OCI-LY3 (cell line): Measurements from ENCODE around the gene LRRC57.
"Not testable (repeated sequence)": the region's sequence is repeated elsewhere in the genome, so short reads cannot be mapped to it uniquely, and the experiment has no call there.

Experiments
- H2AFZ ChIP-seq: fragments of 200-600, 300-600 bp; shearing (Covaris generic); 2 replicates; pipeline ENCODE4 v1.6.0; 2014; ENCODE audit warnings: antibody characterized with exemption, low read depth, low read length
- H3K27ac ChIP-seq: fragments of 200-600, 300-600 bp; sonication (generic); 2 replicates; pipeline ENCODE4 v1.5.1; 2014; ENCODE audit warnings: mild to moderate bottlenecking, low read length, moderate library complexity, mixed read lengths
- H3K27me3 ChIP-seq: fragments of 200-600, 300-600 bp; sonication (generic); 2 replicates; pipeline ENCODE4 v1.6.1; 2014; ENCODE audit warnings: low read depth, low read length, mixed read lengths
- H3K36me3 ChIP-seq: fragments of 200-600, 300-600 bp; sonication (generic); replicated peaks from 2 replicates; pipeline ENCODE3; 2014; ENCODE audit warnings: low read depth, low read length, mixed read lengths
- H3K4me1 ChIP-seq: fragments of 300-600, 200-600 bp; sonication (generic); 2 replicates; pipeline ENCODE4 v1.6.1; 2014; ENCODE audit warnings: low read length, mixed read lengths
- H3K4me2 ChIP-seq: fragments of 200-600, 300-600 bp; sonication (generic); 2 replicates; pipeline ENCODE4 v1.6.1; 2014; ENCODE audit warnings: low read length, mixed read lengths
- H3K4me3 ChIP-seq: fragments of 300-600, 200-600 bp; sonication (generic); 2 replicates; pipeline ENCODE4 v1.5.1; 2014; ENCODE audit warnings: antibody characterized with exemption, mild to moderate bottlenecking, low read length, moderate library complexity
- H3K79me2 ChIP-seq: fragments of 300-600, 200-600 bp; shearing (Covaris generic); 2 replicates; pipeline ENCODE4 v1.6.1; 2014; ENCODE audit warnings: mild to moderate bottlenecking, low read length, mixed read lengths
- H3K9ac ChIP-seq: fragments of 300-600, 200-600 bp; shearing (Covaris generic); 2 replicates; pipeline ENCODE4 v1.6.0; 2014; ENCODE audit warnings: mild to moderate bottlenecking, low read length, moderate library complexity
- H3K9me3 ChIP-seq: fragments of 200-600, 300-600 bp; shearing (Covaris generic); 2 replicates; pipeline ENCODE4 v1.6.1; 2014; ENCODE audit warnings: low read length, mixed read lengths; ENCODE audit not compliant: insufficient read depth
- H4K20me1 ChIP-seq: fragments of 200-600, 300-600 bp; sonication (generic); 2 replicates; pipeline ENCODE4 v1.6.1; 2016; ENCODE audit warnings: low read length, mixed read lengths; ENCODE audit not compliant: insufficient read depth
- EZH2phosphoT487 ChIP-seq: fragments of 200-600 bp; shearing (Covaris generic); IDR thresholded peaks from 2 replicates; pipeline ENCODE4 v1.6.1; 2018; ENCODE audit warnings: antibody characterized with exemption, mixed run types, low read depth
- TF ChIP-seq, protein P1 (sequence below): fragments of 200-600, 300-600 bp; sonication (generic); IDR thresholded peaks from 2 replicates; pipeline ENCODE4 v1.5.1; 2014; ENCODE audit warnings: antibody characterized with exemption, low read length, low read depth

The LRRC57 gene

GRCh38 chr15:42575188-42576039, 26.8 kb upstream of the LRRC57 start, which contains the start of gene STARD9:
Gene STARD9, plus strand, starts transcription at chr15:42575606. Its CDS starts 110 bp downstream, at chr15:42575716.
- Histone ChIP-seq H3K4me3 (peak within 1 kb of the TSS; percentile 77), H3K27ac (no peak within 1 kb of the TSS), H3K4me2 (peak within 1 kb of the TSS; percentile 83), H4K20me1 (no peaks in the 10 kb centered on the region), H3K9me3 (no peaks in the 10 kb centered on the region), H3K4me1 (peaks cover 7% of the 10 kb centered on the region; the same call in 1 of the 2 replicates), H3K27me3 (peaks cover 14% of the 10 kb centered on the region; the same call in 1 of the 2 replicates), H3K9ac (peak within 1 kb of the TSS; percentile 47), H3K79me2 (0 out of 2 replicates have a peak, but pooled peaks cover 3% of the 10 kb centered on the region), H2AFZ (peak within 1 kb of the TSS; percentile 80), H3K36me3 (no peaks in the 10 kb centered on the region)
- TF ChIP-seq, protein P1, sequence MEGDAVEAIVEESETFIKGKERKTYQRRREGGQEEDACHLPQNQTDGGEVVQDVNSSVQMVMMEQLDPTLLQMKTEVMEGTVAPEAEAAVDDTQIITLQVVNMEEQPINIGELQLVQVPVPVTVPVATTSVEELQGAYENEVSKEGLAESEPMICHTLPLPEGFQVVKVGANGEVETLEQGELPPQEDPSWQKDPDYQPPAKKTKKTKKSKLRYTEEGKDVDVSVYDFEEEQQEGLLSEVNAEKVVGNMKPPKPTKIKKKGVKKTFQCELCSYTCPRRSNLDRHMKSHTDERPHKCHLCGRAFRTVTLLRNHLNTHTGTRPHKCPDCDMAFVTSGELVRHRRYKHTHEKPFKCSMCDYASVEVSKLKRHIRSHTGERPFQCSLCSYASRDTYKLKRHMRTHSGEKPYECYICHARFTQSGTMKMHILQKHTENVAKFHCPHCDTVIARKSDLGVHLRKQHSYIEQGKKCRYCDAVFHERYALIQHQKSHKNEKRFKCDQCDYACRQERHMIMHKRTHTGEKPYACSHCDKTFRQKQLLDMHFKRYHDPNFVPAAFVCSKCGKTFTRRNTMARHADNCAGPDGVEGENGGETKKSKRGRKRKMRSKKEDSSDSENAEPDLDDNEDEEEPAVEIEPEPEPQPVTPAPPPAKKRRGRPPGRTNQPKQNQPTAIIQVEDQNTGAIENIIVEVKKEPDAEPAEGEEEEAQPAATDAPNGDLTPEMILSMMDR: no peak
- TF ChIP-seq EZH2phosphoT487: no peak

- H3K4me2 ChIP-seq: no peak overlapping the region
- no peak overlapping the region for H3K27ac ChIP-seq
Measured at GRCh38 chr15:42558739-42559138, 10.1 kb upstream of the LRRC57 start.

GRCh38 chr15:42556550-42557207, 8.1 kb upstream of the LRRC57 start:
- H3K9ac ChIP-seq, H4K20me1 ChIP-seq, H3K4me2 ChIP-seq, H3K4me3 ChIP-seq, H2AFZ ChIP-seq, H3K9me3 ChIP-seq, H3K4me1 ChIP-seq, H3K27me3 ChIP-seq, H3K27ac ChIP-seq: not testable (repeated sequence)
- Histone ChIP-seq H3K79me2 (peaks cover 57% of the 10 kb centered on the region), H3K36me3 (peaks cover 20% of the 10 kb centered on the region)

More at GRCh38 chr15:42558739-42559138, 10.1 kb upstream of the LRRC57 start:
- H3K27me3 ChIP-seq: no peaks in the 10 kb centered on the region
- H3K4me1 ChIP-seq: no peaks in the 10 kb centered on the region
- no peaks in the 10 kb centered on the region for H3K9me3 ChIP-seq
- H3K79me2 ChIP-seq: peaks cover 37% of the 10 kb centered on the region
- no peak overlapping the region for H2AFZ ChIP-seq
- peaks cover 24% of the 10 kb centered on the region for H3K36me3 ChIP-seq
- no peak overlapping the region for H3K4me3 ChIP-seq
- TF ChIP-seq EZH2phosphoT487: no peak
- TF ChIP-seq, protein P1: no peak
- H3K9ac ChIP-seq: no peak overlapping the region
- H4K20me1 ChIP-seq: no peaks in the 10 kb centered on the region

GRCh38 chr15:42553554-42553953, 5.0 kb upstream of the LRRC57 start:
- no peak overlapping the region for H3K27ac ChIP-seq
- peaks cover 14% of the 10 kb centered on the region for H3K4me1 ChIP-seq
- peaks cover 83% of the 10 kb centered on the region for H3K79me2 ChIP-seq
- H3K9ac ChIP-seq: no peak overlapping the region
- no peak overlapping the region for H2AFZ ChIP-seq
- no peak for TF ChIP-seq EZH2phosphoT487
- TF ChIP-seq, protein P1: no peak
- H4K20me1 ChIP-seq: no peaks in the 10 kb centered on the region; the same call in 1 of the 2 replicates
- no peaks in the 10 kb centered on the region for H3K27me3 ChIP-seq
- H3K9me3 ChIP-seq: no peaks in the 10 kb centered on the region
- H3K4me2 ChIP-seq: no peak overlapping the region
- H3K36me3 ChIP-seq: no peaks in the 10 kb centered on the region
- H3K4me3 ChIP-seq: no peak overlapping the region
